Gastroesophageal sphincter (tissue), 4 donors: ENCODE results near the gene FIBIN. TPM values are rescaled to one million over a fixed set of nuclear protein-coding genes. Genes with fewer than 3 reads are reported as not detected.
A peak's percentile ranks its signal among the peaks of the same experiment; 100 is the strongest.
"Not testable (repeated sequence)": the region's sequence is repeated elsewhere in the genome, so short reads cannot be mapped to it uniquely, and the experiment has no call there.

Experiments used
- ATAC-seq: fragments of 150-250 bp; one replicate; pipeline ENCODE4 v1.9.1; 2016; ENCODE audit warnings: mild to moderate bottlenecking, moderate library complexity
- H3K27ac ChIP-seq, 4 donors: fragments of 200-600 bp; sonication (generic) in 3 of 4; 1 replicate in 3 of 4; 2 replicates in 1 of 4; pipeline ENCODE4 v1.5.1; 2016 to 2019
- H3K27me3 ChIP-seq: fragments of 200-600 bp; sonication (generic); one replicate; pipeline ENCODE4 v1.5.1; 2019
- H3K36me3 ChIP-seq, 2 donors: fragments of 200-600 bp; sonication (generic); one replicate each; pipeline ENCODE4 v1.5.1; 2019; ENCODE audit warnings: control low read depth in 1 of 2
- H3K4me1 ChIP-seq, 3 donors: fragments of 200-600 bp; sonication (generic); 1 replicate in 2 of 3; 2 replicates in 1 of 3; pipeline ENCODE4 v1.5.1; 2016 to 2019; ENCODE audit warnings: control low read depth in 2 of 3
- H3K4me3 ChIP-seq, 2 donors: fragments of 200-600 bp; sonication (generic); one replicate each; pipeline ENCODE4 v1.5.1; 2019; ENCODE audit warnings: mild to moderate bottlenecking in 1 of 2, moderate library complexity in 1 of 2
- H3K9me3 ChIP-seq, 3 donors: fragments of 200-600 bp; sonication (generic); one replicate each; pipeline ENCODE4 v1.5.1; 2017 to 2019; ENCODE audit warnings: control low read depth in 2 of 3
- EP300 ChIP-seq: sonication (generic); formaldehyde crosslinking; IDR thresholded peaks from one replicate; pipeline ENCODE4 v1.6.1; 2017; ENCODE audit warnings: antibody characterized with exemption, mild to moderate bottlenecking
- POLR2A ChIP-seq, 2 donors: fragments of 450-650 bp; IDR thresholded peaks; one replicate each; pipeline ENCODE4 v1.6.1; 2017; ENCODE audit warnings: antibody characterized with exemption in 2 of 2, mild to moderate bottlenecking in 2 of 2, moderate library complexity in 1 of 2
- POLR2AphosphoS5 ChIP-seq: sonication (generic); formaldehyde crosslinking; IDR thresholded peaks from one replicate; pipeline ENCODE4 v1.6.1; 2017; ENCODE audit warnings: antibody characterized with exemption
- WGBS, 2 donors: methylation state at CpG; one replicate each; pipeline ENCODE4 v1.1.5; 2018; ENCODE audit warnings: low coverage in 1 of 2; 5-methylcytosine and 5-hydroxymethylcytosine counted together
- total RNA-seq, 4 donors: library from RNA; depleted of rRNA; stranded (reverse); fragments of >200 nt; gene quantifications; one replicate each; pipeline ENCODE4 v1.1.0, GENCODE V29; 2016
- TF ChIP-seq, protein P1 (sequence below), 4 experiments: fragments of 200-600 bp in 2 of 4; fragments of 450-650 bp in 2 of 4; sonication (generic) in 1 of 4; IDR thresholded peaks; one replicate each; pipeline ENCODE4 v1.5.1; 2017 to 2019; ENCODE audit warnings: antibody characterized with exemption in 4 of 4, mild to moderate bottlenecking in 2 of 4, moderate library complexity in 2 of 4

The FIBIN gene
- total RNA-seq, 4 donors from 2014 or later, result 53.2 to 143 (median 105) TPM

DNA sequence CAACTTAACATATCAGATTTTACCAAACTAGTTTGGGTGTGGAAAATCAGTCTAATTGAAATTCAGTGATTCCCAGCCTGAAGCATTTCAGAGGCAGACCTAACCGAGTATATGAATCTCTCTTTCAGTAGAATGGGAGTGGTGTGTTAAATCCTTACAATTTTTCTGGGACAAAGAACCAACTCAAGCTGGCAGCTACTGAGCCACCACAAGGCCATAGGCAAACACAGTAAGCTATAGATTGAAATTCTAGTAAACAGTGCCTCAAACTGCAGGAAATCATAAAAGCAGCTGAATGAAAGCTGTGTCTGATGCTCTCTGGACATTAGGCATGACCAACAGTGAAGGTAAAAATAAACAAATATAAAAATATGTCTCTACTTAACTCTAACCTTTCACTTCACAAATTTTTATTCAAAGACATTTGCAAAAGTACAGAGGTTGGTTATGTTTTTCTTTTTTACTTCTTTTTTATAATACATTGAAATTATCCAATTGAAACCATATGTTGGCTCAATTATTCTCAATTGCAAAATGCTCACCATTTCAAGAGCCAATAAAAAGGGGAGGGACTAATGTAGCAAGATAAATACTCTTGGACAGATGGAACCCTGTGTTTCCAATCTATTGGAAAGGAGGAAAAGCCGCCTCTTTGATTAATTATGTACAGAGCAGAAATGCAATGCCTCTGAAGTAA, 35.8 kb upstream of the FIBIN start:
- no peak for TF ChIP-seq EP300
- no peak for TF ChIP-seq POLR2AphosphoS5
- TF ChIP-seq, protein P1, sequence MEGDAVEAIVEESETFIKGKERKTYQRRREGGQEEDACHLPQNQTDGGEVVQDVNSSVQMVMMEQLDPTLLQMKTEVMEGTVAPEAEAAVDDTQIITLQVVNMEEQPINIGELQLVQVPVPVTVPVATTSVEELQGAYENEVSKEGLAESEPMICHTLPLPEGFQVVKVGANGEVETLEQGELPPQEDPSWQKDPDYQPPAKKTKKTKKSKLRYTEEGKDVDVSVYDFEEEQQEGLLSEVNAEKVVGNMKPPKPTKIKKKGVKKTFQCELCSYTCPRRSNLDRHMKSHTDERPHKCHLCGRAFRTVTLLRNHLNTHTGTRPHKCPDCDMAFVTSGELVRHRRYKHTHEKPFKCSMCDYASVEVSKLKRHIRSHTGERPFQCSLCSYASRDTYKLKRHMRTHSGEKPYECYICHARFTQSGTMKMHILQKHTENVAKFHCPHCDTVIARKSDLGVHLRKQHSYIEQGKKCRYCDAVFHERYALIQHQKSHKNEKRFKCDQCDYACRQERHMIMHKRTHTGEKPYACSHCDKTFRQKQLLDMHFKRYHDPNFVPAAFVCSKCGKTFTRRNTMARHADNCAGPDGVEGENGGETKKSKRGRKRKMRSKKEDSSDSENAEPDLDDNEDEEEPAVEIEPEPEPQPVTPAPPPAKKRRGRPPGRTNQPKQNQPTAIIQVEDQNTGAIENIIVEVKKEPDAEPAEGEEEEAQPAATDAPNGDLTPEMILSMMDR (IDR thresholded peaks at IDR 0.05), result no peak
- TF ChIP-seq POLR2A (IDR thresholded peaks at IDR 0.05), result no peak
- no peak for ATAC-seq
- H3K27ac ChIP-seq, result no peak overlapping the region
- H3K9me3 ChIP-seq, result no peaks in the 10 kb centered on the region
- no peaks in the 10 kb centered on the region for H3K27me3 ChIP-seq
- H3K36me3 ChIP-seq, result no peaks in the 10 kb centered on the region
- H3K4me1 ChIP-seq, result no peaks in the 10 kb centered on the region
- H3K4me3 ChIP-seq, result no peak overlapping the region
- 75 to 76% methylated on average over 2 of the region's 2 CpGs for WGBS, 2 donors

DNA sequence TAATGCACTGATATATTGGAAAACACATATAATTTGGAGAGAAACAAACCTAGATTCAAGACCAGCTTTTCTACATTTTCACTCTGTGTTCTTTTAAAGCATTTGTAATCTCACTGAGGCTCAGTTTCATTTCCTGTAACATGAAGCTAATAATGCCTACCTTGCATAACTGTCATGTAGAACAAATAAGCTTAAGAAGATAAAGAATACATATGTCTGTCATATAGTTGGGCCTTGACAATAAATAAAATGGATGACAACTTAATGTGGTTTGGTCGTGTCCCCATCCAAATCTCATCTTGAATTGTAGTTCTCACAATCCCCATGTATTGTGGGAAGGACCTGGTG, 35.2 kb upstream of the FIBIN start:
- 75 to 83% methylated on average over 1 of the region's 1 CpG for WGBS, 2 donors
- Histone ChIP-seq H3K27ac (no peak overlapping the region), H3K9me3 (no peaks in the 10 kb centered on the region), H3K4me1 (no peaks in the 10 kb centered on the region), H3K4me3 (no peak overlapping the region), H3K36me3 (no peaks in the 10 kb centered on the region), H3K27me3 (no peaks in the 10 kb centered on the region)
- TF ChIP-seq EP300, result no peak
- TF ChIP-seq, protein P1 (IDR thresholded peaks at IDR 0.05), result no peak
- no peak for TF ChIP-seq POLR2AphosphoS5
- TF ChIP-seq POLR2A (IDR thresholded peaks at IDR 0.05), result no peak
- no peak for ATAC-seq

DNA sequence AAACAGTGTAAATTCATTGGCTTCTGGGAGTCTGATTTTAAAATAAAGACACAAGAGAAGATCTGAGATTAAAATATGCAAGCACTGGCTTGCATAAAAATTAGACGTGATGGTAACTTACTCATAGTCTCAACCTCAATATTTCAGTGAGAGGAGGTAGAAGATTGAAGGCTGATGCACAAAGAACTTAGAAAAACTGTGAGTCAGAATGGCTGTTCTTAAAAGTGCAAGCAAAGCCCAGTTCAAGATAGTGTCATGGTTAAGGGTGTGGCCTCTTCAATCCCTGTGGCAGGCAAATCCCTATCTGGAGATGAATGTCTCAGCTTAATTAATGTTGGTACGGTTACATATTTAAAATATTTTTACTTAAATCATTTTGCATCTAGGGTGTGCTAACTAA, 33.6 kb upstream of the FIBIN start:
- Histone ChIP-seq H3K9me3 (no peaks in the 10 kb centered on the region), H3K27ac (no peak overlapping the region), H3K36me3 (no peaks in the 10 kb centered on the region), H3K4me1 (peaks cover 0 to 9% (median 0%) of the 10 kb centered on the region in 3 donors), H3K4me3 (no peak overlapping the region), H3K27me3 (no peaks in the 10 kb centered on the region)
- 47 to 51% methylated on average over 2 of the region's 2 CpGs for WGBS, 2 donors
- no peak for ATAC-seq
- TF ChIP-seq POLR2AphosphoS5 (no peak), POLR2A (IDR thresholded peaks at IDR 0.05) (no peak), EP300 (no peak)
- TF ChIP-seq, protein P1 (IDR thresholded peaks at IDR 0.05), result no peak

DNA sequence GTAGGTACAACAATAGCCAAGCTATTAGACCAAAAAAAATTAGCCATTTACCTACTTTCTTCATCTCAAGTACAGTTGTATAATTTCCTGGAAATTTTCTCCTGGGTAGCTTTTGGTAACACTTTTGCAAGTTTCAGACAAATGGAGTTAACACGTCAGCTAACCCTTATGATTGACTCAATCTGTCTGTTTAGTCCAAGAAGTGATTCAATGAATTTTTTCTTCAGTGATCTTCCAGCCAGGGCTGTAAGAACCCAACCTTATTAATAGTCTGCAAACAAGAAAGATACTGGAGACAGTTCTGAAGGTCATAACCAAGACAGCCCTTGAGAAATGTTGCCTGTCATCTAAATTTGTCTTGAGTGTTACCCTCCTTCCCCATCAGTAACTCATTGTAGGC, 30.1 kb upstream of the FIBIN start:
- Histone ChIP-seq H3K9me3 (no peaks in the 10 kb centered on the region), H3K27me3 (no peaks in the 10 kb centered on the region), H3K36me3 (no peaks in the 10 kb centered on the region), H3K4me3 (no peak overlapping the region), H3K27ac (peak overlapping the region in 1 of 4 donors; percentile 44), H3K4me1 (peaks cover 0 to 9% (median 0%) of the 10 kb centered on the region in 3 donors)
- 55 to 82% methylated on average over 1 of the region's 1 CpG for WGBS, 2 donors
- TF ChIP-seq, protein P1 (IDR thresholded peaks at IDR 0.05), result no peak
- TF ChIP-seq POLR2AphosphoS5, result peak; percentile 50
- ATAC-seq, result peak; percentile 71

DNA sequence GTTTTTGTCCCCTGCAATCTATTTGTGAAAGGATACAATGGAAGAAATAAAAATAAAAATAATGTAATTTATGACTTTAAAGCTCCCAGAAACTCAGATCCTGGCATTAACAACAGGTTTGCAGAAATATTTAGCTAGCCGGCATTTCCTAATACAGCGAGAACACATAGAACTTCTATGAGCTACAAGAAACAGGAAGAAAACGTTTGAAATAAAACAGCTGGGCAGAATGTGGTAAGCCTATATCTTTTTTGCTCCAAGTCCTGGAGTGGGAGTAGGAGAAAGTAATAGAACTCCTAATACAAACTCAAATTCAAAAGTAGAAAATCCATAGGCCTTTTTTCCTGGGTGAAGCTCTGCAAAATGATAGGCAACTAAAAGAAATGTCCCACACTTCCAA, 29.6 kb upstream of the FIBIN start:
- peaks cover 0 to 9% (median 0%) of the 10 kb centered on the region in 3 donors for H3K4me1 ChIP-seq
- H3K27me3 ChIP-seq, result no peaks in the 10 kb centered on the region
- WGBS, 2 donors, result 33 to 40% methylated on average over 3 of the region's 3 CpGs
- ATAC-seq, result peak; percentile 55
- TF ChIP-seq, protein P1 (IDR thresholded peaks at IDR 0.05), result no peak
- TF ChIP-seq EP300, result no peak
- TF ChIP-seq POLR2AphosphoS5, result no peak
- TF ChIP-seq POLR2A (IDR thresholded peaks at IDR 0.05), result no peak
- no peak overlapping the region for H3K4me3 ChIP-seq
- H3K27ac ChIP-seq, result peak overlapping the region in 1 of 4 donors; percentile 44
- no peaks in the 10 kb centered on the region for H3K9me3 ChIP-seq
- H3K36me3 ChIP-seq, result no peaks in the 10 kb centered on the region

DNA sequence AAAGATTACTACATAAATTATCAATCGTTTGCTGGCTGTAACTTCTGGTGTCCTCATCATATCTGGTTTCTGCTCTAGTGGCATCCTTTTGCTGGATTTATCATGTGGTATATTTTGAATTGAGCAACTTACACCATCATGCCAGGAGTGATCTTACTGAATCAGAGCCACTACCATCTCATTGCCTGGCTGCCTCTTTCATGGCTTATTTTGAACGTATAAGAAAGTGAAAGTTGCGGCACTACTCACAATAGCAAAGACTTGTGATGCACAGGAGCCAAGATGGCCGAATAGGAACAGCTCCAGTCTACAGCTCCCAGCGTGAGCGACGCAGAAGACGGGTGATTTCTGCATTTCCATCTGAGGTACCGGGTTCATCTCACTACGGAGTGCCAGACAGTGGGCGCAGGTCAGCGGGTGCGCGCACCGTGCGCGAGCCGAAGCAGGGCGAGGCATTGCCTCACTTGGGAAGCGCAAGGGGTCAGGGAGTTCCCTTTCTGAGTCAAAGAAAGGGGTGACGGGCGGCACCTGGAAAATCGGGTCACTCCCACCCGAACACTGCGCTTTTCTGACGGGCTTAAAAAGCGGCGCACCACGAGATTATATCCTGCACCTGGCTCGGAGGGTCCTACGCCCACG, 28.9 kb upstream of the FIBIN start:
- not testable (repeated sequence) for H3K4me1 ChIP-seq, H3K27me3 ChIP-seq, H3K36me3 ChIP-seq, H3K9me3 ChIP-seq, H3K4me3 ChIP-seq, ATAC-seq
- peak overlapping the region in 1 of 4 donors; percentile 44 for H3K27ac ChIP-seq
- 50 to 91% methylated on average over 1 to 8 of the region's 32 CpGs for WGBS, 2 donors
